Measurements from ENCODE around the gene PEMT. TPM values are rescaled to one million over a fixed set of nuclear protein-coding genes. Genes with fewer than 3 reads are reported as not detected.
"Not testable (repeated sequence)": the region's sequence is repeated elsewhere in the genome, so short reads cannot be mapped to it uniquely, and the experiment has no call there.

PEMT gene
- total RNA-seq, 4 donors from 2014 or later = 3.2 to 10.2 (median 7.1) TPM

DNA sequence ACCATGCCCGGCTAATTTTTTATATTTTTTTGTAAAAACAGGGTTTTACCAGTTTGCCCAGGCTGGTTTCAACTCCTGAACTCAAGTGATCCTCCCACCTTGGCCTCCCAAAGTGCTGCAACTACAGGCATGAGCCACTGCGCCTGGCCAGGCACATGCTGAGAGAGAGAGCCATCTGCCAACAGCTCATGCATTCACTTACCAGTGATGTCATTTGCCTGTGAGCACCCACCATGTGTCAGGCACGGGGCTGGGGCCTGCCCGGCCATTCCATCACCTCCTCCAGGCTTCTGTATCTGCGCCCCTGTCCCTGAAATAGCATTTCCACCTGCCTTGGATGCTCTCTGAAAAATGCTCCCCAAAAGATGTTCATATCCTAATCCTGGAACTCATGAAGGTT is 43.6 kb upstream of the PEMT start:
- TF ChIP-seq POLR2A (IDR thresholded peaks at IDR 0.05) = no peak
- no peak for TF ChIP-seq EP300 (IDR thresholded peaks at IDR 0.05; ENCODE audit: low read depth)
- TF ChIP-seq, protein P1, sequence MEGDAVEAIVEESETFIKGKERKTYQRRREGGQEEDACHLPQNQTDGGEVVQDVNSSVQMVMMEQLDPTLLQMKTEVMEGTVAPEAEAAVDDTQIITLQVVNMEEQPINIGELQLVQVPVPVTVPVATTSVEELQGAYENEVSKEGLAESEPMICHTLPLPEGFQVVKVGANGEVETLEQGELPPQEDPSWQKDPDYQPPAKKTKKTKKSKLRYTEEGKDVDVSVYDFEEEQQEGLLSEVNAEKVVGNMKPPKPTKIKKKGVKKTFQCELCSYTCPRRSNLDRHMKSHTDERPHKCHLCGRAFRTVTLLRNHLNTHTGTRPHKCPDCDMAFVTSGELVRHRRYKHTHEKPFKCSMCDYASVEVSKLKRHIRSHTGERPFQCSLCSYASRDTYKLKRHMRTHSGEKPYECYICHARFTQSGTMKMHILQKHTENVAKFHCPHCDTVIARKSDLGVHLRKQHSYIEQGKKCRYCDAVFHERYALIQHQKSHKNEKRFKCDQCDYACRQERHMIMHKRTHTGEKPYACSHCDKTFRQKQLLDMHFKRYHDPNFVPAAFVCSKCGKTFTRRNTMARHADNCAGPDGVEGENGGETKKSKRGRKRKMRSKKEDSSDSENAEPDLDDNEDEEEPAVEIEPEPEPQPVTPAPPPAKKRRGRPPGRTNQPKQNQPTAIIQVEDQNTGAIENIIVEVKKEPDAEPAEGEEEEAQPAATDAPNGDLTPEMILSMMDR (IDR thresholded peaks at IDR 0.05) = no peak
- no peak for TF ChIP-seq POLR2AphosphoS5 (IDR thresholded peaks at IDR 0.05)
- intact Hi-C loops (cut with DNase I; ENCODE audit: low total_unique reads) (loop anchor here (10.0 kb wide), 1 partner anchor 120 kb away; no protein-coding TSS in a partner anchor), in situ Hi-C loops (cut with MboI; ENCODE audit: low pct_ligation_motif_present in 1 of 4, low pct_unique_long_range_greater_than_20kb in 1 of 4, low sequenced_read_pairs in 3 of 4) (no loop called here)
- WGBS, 2 donors (ENCODE audit: low coverage in 1 of 2) = 80% methylated on average over 1 to 5 of the region's 5 CpGs
- H3K4me3 ChIP-seq = no peak overlapping the region
- no peaks in the 10 kb centered on the region for H3K36me3 ChIP-seq
- no peaks in the 10 kb centered on the region for H3K9me3 ChIP-seq
- H3K27me3 ChIP-seq = no peaks in the 10 kb centered on the region
- no peaks in the 10 kb centered on the region for H3K4me1 ChIP-seq
- no peak overlapping the region for H3K27ac ChIP-seq
- no peak for DNase-seq

DNA sequence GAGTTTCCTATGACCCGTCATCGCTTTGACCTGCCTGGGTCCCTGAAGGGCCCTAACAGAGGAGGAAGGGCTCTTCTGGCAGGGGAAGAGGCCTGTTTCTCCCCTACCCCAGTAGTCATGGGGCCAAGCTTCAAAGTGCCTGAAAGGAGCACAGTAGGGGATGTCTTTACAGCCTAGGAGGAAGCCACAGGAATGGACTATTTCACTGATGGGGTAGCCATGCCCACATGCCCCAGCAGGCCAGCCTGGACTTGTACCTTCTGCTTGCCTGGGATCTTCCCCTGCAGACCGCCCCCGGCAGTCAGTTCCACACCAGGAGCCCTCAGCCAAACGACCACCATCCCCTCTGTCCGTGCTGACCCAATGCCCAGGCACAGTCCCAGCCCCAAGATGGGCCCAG is 41.8 kb upstream of the PEMT start:
- 85% methylated on average over 6 of the region's 6 CpGs; no CpG with 5 or more reads in 1 of the 2 donors for WGBS, 2 donors (ENCODE audit: low coverage in 1 of 2)
- no peaks in the 10 kb centered on the region for H3K27me3 ChIP-seq
- no peaks in the 10 kb centered on the region for H3K36me3 ChIP-seq
- in situ Hi-C loops (cut with MboI; ENCODE audit: low pct_ligation_motif_present in 1 of 4, low pct_unique_long_range_greater_than_20kb in 1 of 4, low sequenced_read_pairs in 3 of 4) = no loop called here
- no peaks in the 10 kb centered on the region for H3K9me3 ChIP-seq
- TF ChIP-seq EP300 (IDR thresholded peaks at IDR 0.05; ENCODE audit: low read depth) (no peak), POLR2AphosphoS5 (IDR thresholded peaks at IDR 0.05) (no peak), POLR2A (IDR thresholded peaks at IDR 0.05) (no peak)
- TF ChIP-seq, protein P1 (IDR thresholded peaks at IDR 0.05) = no peak
- H3K4me3 ChIP-seq = no peak overlapping the region
- no peak overlapping the region for H3K27ac ChIP-seq
- H3K4me1 ChIP-seq = no peaks in the 10 kb centered on the region
- intact Hi-C loops (cut with DNase I; ENCODE audit: low total_unique reads) = loop anchor here (10.0 kb wide), 1 partner anchor 119 kb away; no protein-coding TSS in a partner anchor
- DNase-seq = no peak

DNA sequence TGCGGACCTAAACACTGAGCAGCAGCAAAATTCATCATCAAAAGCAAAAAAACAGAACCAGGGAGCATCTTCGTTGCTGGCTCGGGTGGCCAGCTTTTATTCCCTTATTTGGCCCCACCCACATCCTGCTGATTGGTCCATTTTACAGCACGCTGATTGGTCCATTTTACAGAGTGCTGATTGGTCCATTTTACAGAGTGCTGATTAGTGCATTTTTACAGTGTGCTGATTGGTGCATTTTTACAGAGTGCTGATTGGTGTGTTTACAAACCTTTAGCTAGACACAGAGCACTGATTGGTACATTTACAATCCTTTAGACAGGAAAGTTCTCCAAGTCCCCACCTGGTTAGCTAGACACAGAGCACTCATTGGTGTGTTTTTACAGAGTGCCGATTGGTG is 41.2 kb upstream of the PEMT start:
- intact Hi-C loops (cut with DNase I; ENCODE audit: low total_unique reads) = loop anchor here (10.0 kb wide), 1 partner anchor 118 kb away; no protein-coding TSS in a partner anchor
- H3K27me3 ChIP-seq; H3K27ac ChIP-seq; H3K4me1 ChIP-seq; DNase-seq; in situ Hi-C loops (cut with MboI; ENCODE audit: low pct_ligation_motif_present in 1 of 4, low pct_unique_long_range_greater_than_20kb in 1 of 4, low sequenced_read_pairs in 3 of 4); H3K4me3 ChIP-seq; H3K9me3 ChIP-seq; H3K36me3 ChIP-seq: not testable (repeated sequence)
- 64 to 83% methylated on average over 4 to 5 of the region's 5 CpGs for WGBS, 2 donors (ENCODE audit: low coverage in 1 of 2)

DNA sequence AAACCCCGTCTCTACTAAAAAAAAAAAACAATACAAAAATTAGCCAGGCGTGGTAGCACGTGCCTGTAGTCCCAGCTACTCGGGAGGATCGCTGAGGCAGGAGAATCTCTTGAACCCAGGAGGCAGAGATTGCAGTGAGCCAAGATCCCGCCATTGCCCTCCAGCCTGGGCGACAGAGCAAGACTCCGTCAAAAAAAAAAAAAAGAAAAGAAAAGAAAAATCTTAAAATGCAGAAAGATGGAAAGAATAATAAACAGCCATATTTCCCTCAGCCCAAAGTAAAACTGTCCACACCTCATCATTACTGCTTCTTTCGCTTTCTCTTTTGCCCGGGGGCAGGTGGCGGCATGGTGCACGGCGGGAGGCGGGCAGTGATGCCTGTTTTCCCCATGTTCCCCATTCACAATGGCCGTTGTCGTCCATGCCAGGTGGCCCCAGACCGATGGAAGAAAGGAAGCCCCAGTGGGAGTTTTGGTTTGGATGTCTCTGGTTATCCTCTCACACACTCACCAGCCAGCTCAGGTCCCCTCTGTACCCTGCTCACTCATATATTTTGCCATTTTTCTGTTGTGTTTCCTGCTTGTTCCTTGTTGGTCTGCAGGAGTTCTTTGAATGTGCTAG is 37.0 kb upstream of the PEMT start:
- in situ Hi-C loops (cut with MboI; ENCODE audit: low pct_ligation_motif_present in 1 of 4, low pct_unique_long_range_greater_than_20kb in 1 of 4, low sequenced_read_pairs in 3 of 4) = no loop called here

More for the DNA sequence above, 37.0 kb upstream of the PEMT start:
- TF ChIP-seq POLR2AphosphoS5 (IDR thresholded peaks at IDR 0.05) (no peak), POLR2A (IDR thresholded peaks at IDR 0.05) (no peak), EP300 (IDR thresholded peaks at IDR 0.05; ENCODE audit: low read depth) (no peak)
- TF ChIP-seq, protein P1 (IDR thresholded peaks at IDR 0.05) = no peak
- DNase-seq = peak; percentile 54
- no peaks in the 10 kb centered on the region for H3K27me3 ChIP-seq
- H3K36me3 ChIP-seq = no peaks in the 10 kb centered on the region
- peak overlapping the region in 1 of 4 donors; percentile 40 for H3K27ac ChIP-seq
- intact Hi-C loops (cut with DNase I; ENCODE audit: low total_unique reads) = no loop called here
- H3K4me3 ChIP-seq = peak overlapping the region in 3 of 4 donors; percentile 6 to 40 (median 29)
- H3K4me1 ChIP-seq = no peaks in the 10 kb centered on the region
- H3K9me3 ChIP-seq = no peaks in the 10 kb centered on the region
- WGBS, 2 donors (ENCODE audit: low coverage in 1 of 2) = 37 to 41% methylated on average over 7 to 17 of the region's 17 CpGs

Measured in transverse colon (tissue), 4 donors.